Neural cell (in vitro differentiated cells): Measurements from ENCODE around the gene MRPL9. TPM values are rescaled to one million over a fixed set of nuclear protein-coding genes. Genes with fewer than 3 reads are reported as not detected.

Experiments used
- H2AFZ ChIP-seq: fragments of 200-600, 300-800 bp; sonication (generic), shearing (Covaris generic); 2 replicates; pipeline ENCODE4 v1.6.0; 2014; ENCODE audit warnings: low read depth, mild to moderate bottlenecking, antibody characterized with exemption, low read length, moderate library complexity
- H3F3A ChIP-seq: fragments of 200-600 bp; shearing (Covaris generic); 2 replicates; pipeline ENCODE4 v1.6.1; 2016; ENCODE audit warnings: mild to moderate bottlenecking, moderate library complexity, mixed read lengths, antibody characterized with exemption, low read length; ENCODE audit not compliant: insufficient read depth, poor library complexity, severe bottlenecking
- H3K27ac ChIP-seq: fragments of 200-600, 300-800 bp; sonication (generic), shearing (Covaris generic); 2 replicates; pipeline ENCODE4 v1.5.1; 2014; ENCODE audit warnings: mild to moderate bottlenecking, low read length, moderate library complexity
- H3K27me3 ChIP-seq: fragments of 300-800, 200-600 bp; sonication (generic), shearing (Covaris generic); 2 replicates; pipeline ENCODE4 v1.6.0; 2014; ENCODE audit warnings: mild to moderate bottlenecking, low read depth, low read length, moderate library complexity; ENCODE audit not compliant: insufficient read depth
- H3K36me3 ChIP-seq: fragments of 300-800, 200-600 bp; sonication (generic), shearing (Covaris generic); 2 replicates; pipeline ENCODE4 v1.5.1; 2014; ENCODE audit warnings: mild to moderate bottlenecking, antibody characterized with exemption, low read length, moderate library complexity; ENCODE audit not compliant: insufficient read depth
- H3K4me2 ChIP-seq: fragments of 300-800, 200-600 bp; sonication (generic), shearing (Covaris generic); 2 replicates; pipeline ENCODE4 v1.6.0; 2014; ENCODE audit warnings: mild to moderate bottlenecking, low read length
- H3K4me3 ChIP-seq: fragments of 300-800, 200-600 bp; sonication (generic), shearing (Covaris generic); 2 replicates; pipeline ENCODE4 v1.5.1; 2014; ENCODE audit warnings: mild to moderate bottlenecking, low read length, moderate library complexity
- H3K79me2 ChIP-seq: fragments of 200-600 bp; shearing (Covaris generic); replicated peaks from 2 replicates; pipeline ENCODE4 v1.6.0; 2014; ENCODE audit warnings: mild to moderate bottlenecking, low read length, moderate library complexity; ENCODE audit not compliant: insufficient read depth
- H3K9ac ChIP-seq: fragments of 300-800, 200-600 bp; sonication (generic), shearing (Covaris generic); 2 replicates; pipeline ENCODE4 v1.6.1; 2016; ENCODE audit warnings: mild to moderate bottlenecking, low read length, mixed read lengths
- H3K9me2 ChIP-seq: fragments of 200-600 bp; shearing (Covaris generic); 2 replicates; pipeline ENCODE4 v1.6.1; 2016; ENCODE audit warnings: mild to moderate bottlenecking, low read length, mixed read lengths; ENCODE audit not compliant: insufficient read depth
- H3K9me3 ChIP-seq: fragments of 200-600, 300-800 bp; sonication (generic), shearing (Covaris generic); 2 replicates; pipeline ENCODE4 v1.6.1; 2016; ENCODE audit warnings: mild to moderate bottlenecking, mixed run types, low read length, moderate library complexity, mixed read lengths
- H4K20me1 ChIP-seq: fragments of 200-600 bp; shearing (Covaris generic); 2 replicates; pipeline ENCODE4 v1.6.1; 2016; ENCODE audit warnings: mild to moderate bottlenecking, mixed run types; ENCODE audit not compliant: insufficient read depth
- EP300 ChIP-seq: fragments of 450-650 bp; conservative IDR thresholded peaks from 2 replicates; pipeline ENCODE4 v1.6.1; 2014; ENCODE audit warnings: antibody characterized with exemption, mild to moderate bottlenecking, moderate library complexity; ENCODE audit not compliant: poor library complexity, severe bottlenecking
- EZH2 ChIP-seq: fragments of 200-600, 300-800 bp; shearing (Covaris generic), sonication (generic); IDR thresholded peaks from 2 replicates; pipeline ENCODE4 v1.6.1; 2014; ENCODE audit warnings: antibody characterized with exemption, low read length, borderline replicate concordance, mild to moderate bottlenecking; ENCODE audit not compliant: insufficient read depth, poor library complexity, severe bottlenecking
- MXI1 ChIP-seq: fragments of 450-650 bp; conservative IDR thresholded peaks from 2 replicates; pipeline ENCODE4 v1.6.1; 2014; ENCODE audit warnings: antibody characterized with exemption, mild to moderate bottlenecking; ENCODE audit not compliant: poor library complexity, severe bottlenecking
- POLR2AphosphoS5 ChIP-seq: IDR thresholded peaks from 2 replicates; pipeline ENCODE4 v1.6.1; 2012
- RAD21 ChIP-seq: fragments of 450-650 bp; conservative IDR thresholded peaks from 2 replicates; pipeline ENCODE4 v1.6.1; 2014; ENCODE audit warnings: antibody characterized with exemption, mild to moderate bottlenecking, moderate library complexity
- REST ChIP-seq: IDR thresholded peaks from 2 replicates; pipeline ENCODE4 v1.6.1; 2012; ENCODE audit warnings: borderline replicate concordance
- SMC3 ChIP-seq: fragments of 450-650 bp; conservative IDR thresholded peaks from 2 replicates; pipeline ENCODE4 v1.6.1; 2014; ENCODE audit warnings: antibody characterized with exemption, mild to moderate bottlenecking, moderate library complexity; ENCODE audit not compliant: poor library complexity
- TAF1 ChIP-seq: IDR thresholded peaks from 2 replicates; pipeline ENCODE4 v1.6.1; 2012; ENCODE audit warnings: low read depth
- polyA plus RNA-seq: library from polyadenylated mRNA; depleted of rRNA; stranded (reverse); fragments of >200 nt; gene quantifications from 2 replicates; pipeline ENCODE4 v1.2.3, GENCODE V29; 2014
- TF ChIP-seq, protein P1 (sequence below): fragments of 450-650 bp; IDR thresholded peaks from 2 replicates; pipeline ENCODE4 v1.5.1; 2014; ENCODE audit warnings: antibody characterized with exemption, mild to moderate bottlenecking, moderate library complexity; ENCODE audit not compliant: poor library complexity, severe bottlenecking

The MRPL9 gene
- polyA plus RNA-seq, 1 donor from 2014 or later, result 134 TPM

DNA sequence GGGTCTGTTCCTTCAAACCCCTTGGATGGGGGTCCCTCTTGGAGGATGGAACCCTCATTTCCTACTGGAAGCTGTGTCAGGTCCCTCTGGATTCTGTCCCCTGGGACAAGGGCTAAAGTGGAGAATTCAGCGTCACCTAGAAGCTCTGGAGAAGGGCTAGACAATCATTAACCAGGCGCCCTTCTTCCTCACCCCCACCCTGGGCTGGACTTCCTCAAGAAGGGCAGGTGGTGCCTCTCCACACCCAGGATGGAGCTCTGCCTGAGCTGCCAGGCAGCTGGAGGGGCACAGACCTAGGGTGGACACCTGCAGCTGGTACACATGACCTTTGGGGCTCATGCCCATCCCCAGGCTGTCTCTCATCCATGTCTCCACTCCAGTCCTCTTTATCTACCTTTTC lies 50.3 kb downstream of the MRPL9 start:
- Histone ChIP-seq H3K9ac (peak overlapping the region; percentile 94), H2AFZ (no peak overlapping the region), H3K9me3 (no peaks in the 10 kb centered on the region), H3K36me3 (peaks cover 11% of the 10 kb centered on the region), H3K79me2 (peaks cover 88% of the 10 kb centered on the region), H3K27ac (peak overlapping the region; percentile 99), H3K9me2 (no peaks in the 10 kb centered on the region), H3F3A (peaks cover 6% of the 10 kb centered on the region), H3K4me2 (peak overlapping the region; percentile 92), H3K27me3 (no peaks in the 10 kb centered on the region), H3K4me3 (peak overlapping the region; percentile 72), H4K20me1 (no peaks in the 10 kb centered on the region)
- TF ChIP-seq SMC3 (no peak), POLR2AphosphoS5 (no peak), MXI1 (no peak)

DNA sequence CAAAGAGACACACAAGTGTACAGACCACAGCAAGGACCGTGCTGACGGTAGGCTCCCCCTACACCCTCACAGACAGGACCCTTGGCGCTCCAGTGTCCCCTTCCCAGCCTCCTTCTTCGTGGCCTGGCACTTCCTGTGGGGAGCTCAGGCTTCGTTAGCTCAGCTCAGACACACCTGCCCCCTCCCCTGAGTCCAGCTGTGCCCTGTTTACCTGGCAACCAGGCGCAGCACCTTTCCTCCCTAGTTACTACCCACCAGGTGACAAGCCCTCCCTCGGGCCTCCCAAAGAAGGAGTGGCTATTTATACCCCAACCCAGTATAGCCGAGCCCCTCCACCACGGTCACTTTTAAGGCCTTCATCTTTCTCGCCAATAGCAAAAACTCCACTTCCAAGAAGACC lies 51.3 kb downstream of the MRPL9 start:
- Histone ChIP-seq H3K4me3 (peak overlapping the region; percentile 72), H2AFZ (no peak overlapping the region), H3K79me2 (peaks cover 84% of the 10 kb centered on the region), H3F3A (peaks cover 6% of the 10 kb centered on the region), H3K27ac (peak overlapping the region; percentile 99), H3K9me3 (no peaks in the 10 kb centered on the region), H3K4me2 (peak overlapping the region; percentile 17), H3K9ac (peak overlapping the region; percentile 94), H4K20me1 (no peaks in the 10 kb centered on the region), H3K36me3 (peaks cover 11% of the 10 kb centered on the region), H3K9me2 (no peaks in the 10 kb centered on the region), H3K27me3 (no peaks in the 10 kb centered on the region)
- TF ChIP-seq REST, result no peak
- TF ChIP-seq RAD21, result no peak
- TF ChIP-seq TAF1, result no peak
- TF ChIP-seq EZH2, result no peak
- TF ChIP-seq SMC3, result no peak
- TF ChIP-seq EP300, result no peak

DNA sequence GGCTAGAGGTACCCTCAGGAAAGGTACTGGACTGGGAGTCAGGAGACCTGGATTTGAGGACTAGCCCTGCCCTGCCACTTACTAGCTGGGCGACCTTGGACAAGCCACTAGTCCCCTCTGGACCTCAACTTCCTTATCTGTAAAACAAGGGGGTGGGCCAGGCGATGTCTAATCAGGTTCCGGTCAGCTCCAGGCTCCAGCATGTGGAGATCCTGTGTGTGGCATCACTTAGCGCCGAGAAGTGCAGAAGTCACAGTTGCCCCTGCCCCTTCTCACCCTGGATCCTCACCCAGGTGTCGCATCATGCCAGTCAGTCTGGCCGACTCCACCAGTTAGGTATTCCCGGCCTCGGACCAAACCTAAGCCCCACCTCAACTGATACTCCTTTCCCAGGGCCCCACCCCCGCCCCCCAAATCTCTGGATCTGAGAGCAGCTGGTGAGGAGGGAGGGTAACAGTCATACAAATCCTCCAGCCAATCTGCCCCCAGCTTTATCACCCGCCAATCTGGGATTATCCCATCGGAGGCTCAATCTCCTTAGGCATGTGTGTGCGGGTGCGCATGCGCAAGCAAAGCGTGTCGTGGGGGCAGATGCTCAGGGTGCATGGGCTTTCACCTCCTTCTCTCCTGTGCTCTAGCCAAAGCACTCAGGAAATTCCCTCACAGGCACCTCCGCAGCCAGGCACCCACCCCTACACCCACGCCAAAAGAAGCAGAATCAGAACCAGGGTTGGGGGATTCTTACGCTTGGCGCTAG lies 52.1 kb downstream of the MRPL9 start:
- H3K9ac ChIP-seq, result peak overlapping the region; percentile 94
- H3K4me3 ChIP-seq, result peak overlapping the region; percentile 72
- peak overlapping the region; percentile 99 for H3K27ac ChIP-seq

More for the DNA sequence above, 52.1 kb downstream of the MRPL9 start:
- H3K27me3 ChIP-seq, result no peaks in the 10 kb centered on the region
- H3K9me3 ChIP-seq, result no peaks in the 10 kb centered on the region
- peak overlapping the region; percentile 80 for H3K4me2 ChIP-seq
- peaks cover 6% of the 10 kb centered on the region for H3F3A ChIP-seq
- H3K9me2 ChIP-seq, result no peaks in the 10 kb centered on the region
- H3K79me2 ChIP-seq, result peaks cover 81% of the 10 kb centered on the region
- no peak for TF ChIP-seq MXI1
- TF ChIP-seq POLR2AphosphoS5, result no peak
- TF ChIP-seq, protein P1, sequence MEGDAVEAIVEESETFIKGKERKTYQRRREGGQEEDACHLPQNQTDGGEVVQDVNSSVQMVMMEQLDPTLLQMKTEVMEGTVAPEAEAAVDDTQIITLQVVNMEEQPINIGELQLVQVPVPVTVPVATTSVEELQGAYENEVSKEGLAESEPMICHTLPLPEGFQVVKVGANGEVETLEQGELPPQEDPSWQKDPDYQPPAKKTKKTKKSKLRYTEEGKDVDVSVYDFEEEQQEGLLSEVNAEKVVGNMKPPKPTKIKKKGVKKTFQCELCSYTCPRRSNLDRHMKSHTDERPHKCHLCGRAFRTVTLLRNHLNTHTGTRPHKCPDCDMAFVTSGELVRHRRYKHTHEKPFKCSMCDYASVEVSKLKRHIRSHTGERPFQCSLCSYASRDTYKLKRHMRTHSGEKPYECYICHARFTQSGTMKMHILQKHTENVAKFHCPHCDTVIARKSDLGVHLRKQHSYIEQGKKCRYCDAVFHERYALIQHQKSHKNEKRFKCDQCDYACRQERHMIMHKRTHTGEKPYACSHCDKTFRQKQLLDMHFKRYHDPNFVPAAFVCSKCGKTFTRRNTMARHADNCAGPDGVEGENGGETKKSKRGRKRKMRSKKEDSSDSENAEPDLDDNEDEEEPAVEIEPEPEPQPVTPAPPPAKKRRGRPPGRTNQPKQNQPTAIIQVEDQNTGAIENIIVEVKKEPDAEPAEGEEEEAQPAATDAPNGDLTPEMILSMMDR, result no peak
- no peak for TF ChIP-seq EP300
- TF ChIP-seq EZH2, result no peak
- no peak for TF ChIP-seq TAF1
- TF ChIP-seq SMC3, result no peak
- no peak for TF ChIP-seq RAD21
- TF ChIP-seq REST, result no peak
- H3K36me3 ChIP-seq, result peaks cover 11% of the 10 kb centered on the region
- H2AFZ ChIP-seq, result no peak overlapping the region
- no peaks in the 10 kb centered on the region for H4K20me1 ChIP-seq
